NCI-H1694 (cell line): ENCODE measurements around the gene SNRPA.

Experiments
- DNase-seq: peaks from one replicate; lab custom pipeline; 2025; lab: John Stamatoyannopoulos, UW

The SNRPA gene

DNA sequence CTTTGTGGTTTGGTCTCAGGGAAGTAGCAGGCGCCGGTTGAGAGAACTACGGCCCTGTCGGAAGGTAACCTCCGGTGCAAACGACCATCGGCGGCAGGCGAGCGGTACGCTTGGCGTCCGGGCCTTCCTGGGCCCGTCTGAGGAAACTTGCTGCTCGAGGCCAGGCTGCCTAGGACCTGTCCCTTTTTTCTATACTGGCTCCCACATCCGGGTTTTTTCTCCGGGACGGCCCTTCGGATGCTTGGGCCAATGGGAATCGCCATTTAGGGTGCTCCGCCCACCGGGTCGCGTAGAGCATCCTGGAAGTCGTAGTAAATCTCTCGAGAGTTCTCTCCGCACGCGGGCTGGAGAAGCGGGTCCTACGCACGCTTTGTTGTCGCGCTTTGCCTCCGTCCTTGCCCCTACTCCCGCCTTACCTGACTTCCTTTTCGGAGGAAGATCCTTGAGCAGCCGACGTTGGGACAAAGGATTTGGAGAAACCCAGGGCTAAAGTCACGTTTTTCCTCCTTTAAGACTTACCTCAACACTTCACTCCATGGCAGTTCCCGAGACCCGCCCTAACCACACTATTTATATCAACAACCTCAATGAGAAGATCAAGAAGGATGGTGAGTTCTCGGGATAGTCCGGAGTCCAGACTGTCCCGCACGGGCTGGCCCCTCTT lies at the start of gene SNRPA:
SNRPA (plus strand) TSS at position 330 of the 664 bp plus-strand sequence; CDS start at position 536, 206 bp downstream.
- peak; percentile 98 for DNase-seq

GRCh38 chr19:40701758-40702157 lies 49.2 kb upstream of the SNRPA start:
- DNase-seq = no peak

DNA sequence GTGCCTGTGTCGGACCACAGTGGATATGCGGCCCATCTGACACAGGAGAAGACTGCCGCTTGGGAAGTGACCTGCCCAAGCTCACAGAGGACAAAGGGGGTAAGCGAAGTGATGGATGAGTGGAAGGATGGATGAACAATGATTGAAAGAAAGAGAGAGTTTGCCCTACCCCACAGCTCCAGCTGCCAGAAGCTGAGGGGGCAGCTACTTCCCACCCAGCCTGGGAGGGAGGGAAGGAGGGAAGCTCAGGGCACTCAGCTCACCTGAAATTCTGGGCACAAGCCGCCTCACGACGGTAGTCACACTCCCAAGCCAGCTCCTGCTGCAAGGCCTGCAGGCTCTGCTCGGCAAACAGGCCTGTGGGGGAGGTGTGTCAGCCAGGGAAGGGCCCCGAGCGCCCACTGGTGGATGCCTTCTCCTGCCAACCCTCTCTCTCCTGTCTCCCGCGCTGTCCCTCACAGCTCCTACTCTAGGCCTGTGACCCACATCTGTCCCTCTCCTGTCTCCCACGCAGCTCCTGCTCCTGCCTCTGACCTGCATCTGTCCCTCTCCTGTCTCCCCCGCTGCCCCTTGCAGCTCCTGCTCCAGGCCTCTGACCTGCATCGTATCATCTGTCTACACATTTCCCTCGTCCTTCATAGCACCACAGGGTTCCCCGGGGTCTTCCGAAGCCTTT lies 48.5 kb upstream of the SNRPA start:
- peak; percentile 81 for DNase-seq

DNA sequence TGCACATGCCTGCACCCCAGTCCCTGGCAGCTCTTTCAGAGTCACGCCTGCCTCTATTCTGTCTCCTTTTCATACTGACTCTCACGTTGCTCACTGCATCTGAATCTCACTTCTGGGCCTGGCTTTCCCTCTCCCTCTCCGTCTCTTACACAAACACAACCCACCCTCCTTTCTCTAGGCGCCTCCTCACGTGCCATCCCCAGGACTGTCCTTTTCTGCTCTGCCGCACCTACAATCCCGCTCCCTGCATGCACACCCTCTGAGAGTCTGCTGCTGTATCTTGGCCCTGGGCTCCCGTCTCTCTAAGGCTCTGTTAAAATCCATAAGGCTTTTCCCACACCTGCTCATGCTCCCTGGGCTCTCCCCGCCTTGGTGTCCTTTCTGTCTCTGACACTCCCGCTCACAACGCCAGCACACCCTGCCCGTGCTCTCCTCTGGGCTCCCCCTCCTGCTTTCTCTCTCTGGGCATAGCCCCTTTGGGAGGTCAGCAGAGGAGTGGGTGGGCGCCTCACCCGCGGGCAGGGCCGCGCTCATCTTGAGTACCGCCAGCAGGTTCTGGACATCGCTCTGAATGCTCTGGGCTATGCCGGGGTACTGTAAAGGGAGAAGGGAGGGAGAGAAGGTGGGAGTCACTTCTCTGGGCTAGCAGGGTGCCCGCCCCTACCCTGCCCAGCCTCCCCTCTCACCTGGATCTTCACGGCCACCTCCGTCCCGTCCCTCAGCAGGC lies 47.8 kb upstream of the SNRPA start:
- no peak for DNase-seq

DNA sequence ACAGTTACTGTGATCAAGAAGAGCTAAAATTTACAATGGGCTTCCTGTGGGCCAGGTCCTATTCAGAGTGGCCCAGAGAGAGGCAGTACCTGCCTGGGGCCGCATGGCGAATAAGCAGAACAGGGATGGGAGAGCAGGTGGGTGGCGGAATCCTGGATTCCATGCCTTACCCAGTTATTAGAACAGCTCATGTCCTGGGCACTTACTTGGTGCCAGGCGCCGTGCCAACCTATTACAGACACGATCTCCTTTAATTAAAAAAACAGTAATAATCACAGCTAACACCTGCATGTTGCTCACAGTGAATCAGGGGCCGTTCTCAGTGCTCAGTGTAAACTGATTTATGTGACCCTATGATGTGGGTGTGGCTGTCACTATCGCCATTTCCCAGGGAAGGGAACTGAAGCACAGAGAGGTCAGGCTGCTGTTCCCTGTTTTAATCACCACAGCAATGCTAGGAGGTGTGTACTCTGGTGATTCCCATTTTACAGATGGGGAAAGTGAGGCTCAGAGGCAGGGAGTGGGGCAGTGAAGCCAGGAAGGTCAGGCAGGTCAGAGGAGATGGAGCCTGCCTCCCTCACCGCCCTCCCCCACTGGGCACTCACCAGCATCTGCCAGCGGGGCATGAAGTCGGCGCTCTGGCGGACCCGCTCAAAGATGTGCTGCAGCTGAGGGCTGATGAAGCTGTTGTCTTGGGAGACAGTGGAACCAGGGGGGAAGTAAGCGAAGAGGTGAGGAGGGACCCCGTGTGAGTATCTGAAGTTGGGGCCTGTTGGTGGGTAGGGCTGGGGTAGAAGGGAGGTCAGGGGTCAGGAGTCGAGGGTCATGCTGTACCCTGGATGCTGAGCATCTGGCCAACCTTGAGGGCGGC lies 46.3 kb upstream of the SNRPA start:
- no peak for DNase-seq

DNA sequence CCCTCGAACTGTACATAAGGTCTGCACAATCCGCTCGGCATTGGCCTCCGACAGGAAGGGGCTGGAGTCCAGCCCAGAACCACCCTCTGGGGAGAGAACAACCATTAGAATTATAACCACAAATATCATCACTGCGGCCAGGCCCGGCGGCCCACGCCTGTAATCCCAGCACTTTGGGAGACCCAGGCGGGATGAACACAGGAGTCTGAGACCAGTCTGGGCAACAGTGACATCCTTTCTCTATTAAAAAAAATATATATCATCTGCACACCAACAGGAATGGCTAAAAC lies 45.7 kb upstream of the SNRPA start:
- no peak for DNase-seq

DNA sequence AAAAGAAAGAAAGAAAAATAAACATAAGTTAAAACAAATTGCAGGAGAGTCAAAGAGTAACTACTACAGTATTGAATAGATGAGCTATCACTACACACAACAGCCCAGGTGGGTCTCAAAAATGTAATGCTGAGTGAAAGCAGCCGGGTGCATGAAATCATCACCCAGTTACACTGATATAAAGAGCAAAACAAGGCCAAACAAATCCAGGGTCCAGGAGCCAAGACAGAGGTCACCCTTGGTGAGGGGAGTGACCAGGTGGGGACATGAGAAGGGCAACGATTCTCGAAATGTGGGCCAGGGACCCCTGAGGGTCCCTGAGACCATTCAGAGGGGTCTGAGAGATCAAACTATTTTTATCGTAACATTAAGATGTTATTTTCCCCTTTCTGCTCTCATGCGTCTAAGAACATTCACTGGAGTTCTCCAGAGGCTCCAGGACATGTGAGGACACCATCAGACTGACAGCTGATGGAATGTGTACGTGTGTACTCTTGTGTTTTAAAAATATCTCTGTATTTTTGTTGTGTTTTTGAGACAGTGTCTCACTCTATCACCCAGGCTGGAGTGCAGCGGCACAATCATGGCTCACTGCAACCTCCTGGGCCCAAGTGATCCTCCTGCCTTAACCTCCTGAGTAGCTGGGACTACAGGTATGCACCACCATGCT lies 44.9 kb upstream of the SNRPA start:
- no peak for DNase-seq

DNA sequence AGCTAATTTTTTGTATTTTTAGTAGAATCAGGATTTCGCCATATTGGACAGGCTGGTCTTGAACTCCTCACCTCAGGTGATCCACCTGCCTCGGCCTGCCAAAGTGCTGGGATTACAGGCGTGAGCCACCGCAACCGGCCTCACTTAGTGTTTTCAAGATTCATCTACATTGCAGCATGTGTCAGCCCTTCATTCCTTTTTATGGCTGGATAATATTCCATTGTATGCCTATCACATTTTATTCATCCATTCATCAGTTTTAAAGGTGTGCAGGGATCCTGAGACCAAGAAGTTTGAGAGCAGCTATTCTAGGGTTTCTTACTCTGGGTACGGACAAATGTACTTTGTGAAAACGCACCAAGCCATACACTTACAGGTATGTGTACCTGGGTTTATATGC lies 43.4 kb upstream of the SNRPA start:
- DNase-seq = no peak

GRCh38 chr19:40709817-40710216 lies 41.2 kb upstream of the SNRPA start:
- no peak for DNase-seq

DNA sequence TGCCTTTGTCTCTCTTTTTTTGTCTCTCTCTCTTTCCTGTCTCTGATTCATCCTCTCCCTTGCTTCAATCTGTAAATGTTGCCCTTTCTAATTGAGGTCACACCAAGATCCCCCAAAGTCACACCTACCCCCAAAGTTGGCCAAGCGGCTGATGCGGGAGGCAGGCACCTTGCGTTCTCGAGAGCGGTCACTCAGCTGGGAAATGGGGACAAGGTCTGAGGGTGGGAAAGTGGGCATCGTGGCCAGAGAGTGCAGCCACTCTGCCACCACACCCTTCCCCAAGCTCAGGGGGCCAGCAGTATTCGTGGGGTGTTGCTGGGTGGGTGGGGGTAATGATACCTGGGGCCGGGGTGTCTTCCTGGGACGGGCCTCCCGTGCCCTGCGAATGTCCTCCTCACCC lies 37.1 kb upstream of the SNRPA start:
- no peak for DNase-seq

DNA sequence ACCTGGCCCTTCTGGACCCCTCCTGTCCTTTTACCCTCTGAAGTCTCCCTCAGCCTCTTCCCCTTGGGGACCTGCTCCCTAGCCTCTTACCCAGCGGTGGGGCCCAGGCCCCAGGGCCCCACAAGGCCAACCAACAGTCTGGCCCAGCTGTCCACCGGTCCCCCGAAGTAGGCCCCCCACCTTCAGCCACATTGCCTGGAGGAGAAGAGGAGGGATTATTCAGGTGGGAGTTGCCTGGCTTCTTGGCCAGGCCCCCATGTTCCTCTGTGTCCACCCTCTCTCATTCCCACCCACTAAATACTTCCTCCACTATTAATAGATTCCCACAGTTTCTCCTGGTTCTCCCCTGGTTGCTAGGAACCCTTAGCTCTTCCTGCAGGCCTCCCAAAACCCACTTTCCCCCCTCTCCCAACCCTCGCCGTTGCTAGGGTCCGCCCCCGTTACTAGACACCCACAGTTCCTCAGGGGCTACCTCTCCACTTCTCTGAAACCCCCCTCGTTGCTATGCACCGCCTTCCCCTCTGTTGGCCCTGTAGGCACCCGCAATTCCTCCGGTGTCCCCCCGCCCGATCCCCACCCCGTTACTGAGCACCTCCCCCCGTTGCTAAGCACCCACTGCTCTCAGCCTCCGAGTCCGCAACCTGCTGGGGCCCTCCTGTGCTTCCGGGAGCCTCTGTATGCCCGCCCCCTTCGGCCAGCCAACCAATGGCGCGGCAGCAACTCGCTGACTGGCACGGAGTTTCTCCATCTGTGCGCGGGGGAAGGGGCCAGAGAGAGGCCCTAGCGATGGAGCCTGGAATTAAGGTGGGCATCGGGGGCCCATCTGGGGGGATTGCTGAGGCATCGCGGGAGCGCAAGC lies 36.3 kb upstream of the SNRPA start:
- peak; percentile 92 for DNase-seq

- DNase-seq = no peak
These were observed 34.9 kb upstream of the SNRPA start for GRCh38 chr19:40716031-40716481.

DNA sequence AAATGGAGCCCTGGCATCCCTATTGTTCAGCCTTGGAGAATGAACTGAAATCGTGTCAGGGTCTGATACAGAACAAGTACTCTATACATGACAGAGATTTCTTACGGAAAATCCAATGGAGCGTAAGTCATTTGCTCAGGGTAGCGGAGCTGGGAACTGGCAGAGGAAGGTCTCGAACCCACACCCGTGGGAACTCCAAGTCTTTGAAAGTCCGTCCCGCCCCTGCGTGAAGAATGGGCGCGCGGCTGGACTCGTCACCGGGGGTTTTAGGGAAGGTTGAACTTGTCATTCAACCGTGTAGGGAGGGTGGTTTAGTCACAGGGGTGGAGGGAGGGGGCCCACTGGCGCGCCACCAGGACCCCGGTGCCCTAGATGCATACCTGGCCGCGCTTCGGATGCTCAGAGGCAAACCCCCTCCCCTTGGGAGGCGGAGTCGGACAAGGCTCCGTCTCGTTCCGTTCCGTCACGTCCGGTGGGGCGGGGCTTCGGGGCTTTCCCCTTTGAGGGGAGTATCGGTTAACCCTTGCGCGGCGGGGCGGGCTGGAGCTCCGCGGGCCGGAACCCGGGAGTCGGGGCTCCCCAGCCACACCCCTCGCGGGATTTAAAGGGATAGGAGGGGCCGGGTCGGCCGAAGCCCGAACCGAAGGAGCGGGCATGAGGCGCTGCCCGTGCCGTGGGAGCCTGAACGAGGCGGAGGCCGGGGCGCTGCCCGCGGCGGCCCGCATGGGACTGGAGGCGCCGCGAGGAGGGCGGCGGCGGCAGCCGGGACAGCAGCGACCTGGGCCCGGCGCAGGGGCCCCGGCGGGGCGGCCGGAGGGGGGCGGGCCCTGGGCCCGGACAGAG lies 34.3 kb upstream of the SNRPA start, which contains the start of the genes COQ8B and ITPKC:
COQ8B (minus strand) TSS at position 405 of the 843 bp plus-strand sequence. CDS start 2,254 bp downstream, outside the sequence.
ITPKC (plus strand) TSS at position 631 of the 843 bp plus-strand sequence; CDS start at position 655, 24 bp downstream.
- peak; percentile 98 for DNase-seq

DNA sequence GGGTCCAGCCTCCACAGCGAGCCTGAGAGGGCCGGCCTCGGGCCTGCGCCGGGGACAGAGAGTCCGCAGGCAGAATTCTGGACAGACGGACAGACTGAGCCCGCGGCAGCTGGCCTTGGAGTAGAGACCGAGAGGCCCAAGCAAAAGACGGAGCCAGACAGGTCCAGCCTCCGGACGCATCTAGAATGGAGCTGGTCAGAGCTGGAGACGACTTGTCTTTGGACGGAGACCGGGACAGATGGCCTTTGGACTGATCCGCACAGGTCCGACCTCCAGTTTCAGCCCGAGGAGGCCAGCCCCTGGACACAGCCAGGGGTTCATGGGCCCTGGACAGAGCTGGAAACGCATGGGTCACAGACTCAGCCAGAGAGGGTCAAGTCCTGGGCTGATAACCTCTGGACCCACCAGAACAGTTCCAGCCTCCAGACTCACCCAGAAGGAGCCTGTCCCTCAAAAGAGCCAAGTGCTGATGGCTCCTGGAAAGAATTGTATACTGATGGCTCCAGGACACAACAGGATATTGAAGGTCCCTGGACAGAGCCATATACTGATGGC lies 33.6 kb upstream of the SNRPA start:
- no peak for DNase-seq

DNA sequence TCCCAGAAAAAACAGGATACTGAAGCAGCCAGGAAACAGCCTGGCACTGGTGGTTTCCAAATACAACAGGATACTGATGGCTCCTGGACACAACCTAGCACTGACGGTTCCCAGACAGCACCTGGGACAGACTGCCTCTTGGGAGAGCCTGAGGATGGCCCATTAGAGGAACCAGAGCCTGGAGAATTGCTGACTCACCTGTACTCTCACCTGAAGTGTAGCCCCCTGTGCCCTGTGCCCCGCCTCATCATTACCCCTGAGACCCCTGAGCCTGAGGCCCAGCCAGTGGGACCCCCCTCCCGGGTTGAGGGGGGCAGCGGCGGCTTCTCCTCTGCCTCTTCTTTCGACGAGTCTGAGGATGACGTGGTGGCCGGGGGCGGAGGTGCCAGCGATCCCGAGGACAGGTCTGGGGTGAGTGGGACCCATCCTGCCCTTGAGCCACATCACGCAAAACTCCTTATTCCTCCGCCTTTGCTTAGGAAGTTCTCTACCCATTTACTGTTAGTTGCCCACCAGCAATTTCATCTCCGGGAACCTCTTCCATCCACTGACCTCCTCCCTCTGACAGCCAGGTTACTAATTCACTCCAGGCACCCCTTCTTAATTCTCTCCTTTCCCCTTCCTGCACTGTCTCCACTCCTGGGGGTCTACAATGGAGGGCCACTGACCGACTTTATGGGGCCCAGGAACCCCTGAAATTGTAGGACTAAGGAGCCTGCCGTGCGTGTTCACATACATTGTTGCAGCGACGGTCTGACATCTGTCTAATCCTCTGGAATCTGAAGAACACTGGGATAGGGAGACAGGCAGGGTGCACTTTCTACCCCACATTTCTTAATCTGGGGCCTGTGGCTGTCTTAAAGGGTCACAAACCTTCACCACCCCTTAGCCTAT lies 32.9 kb upstream of the SNRPA start:
- no peak for DNase-seq

DNA sequence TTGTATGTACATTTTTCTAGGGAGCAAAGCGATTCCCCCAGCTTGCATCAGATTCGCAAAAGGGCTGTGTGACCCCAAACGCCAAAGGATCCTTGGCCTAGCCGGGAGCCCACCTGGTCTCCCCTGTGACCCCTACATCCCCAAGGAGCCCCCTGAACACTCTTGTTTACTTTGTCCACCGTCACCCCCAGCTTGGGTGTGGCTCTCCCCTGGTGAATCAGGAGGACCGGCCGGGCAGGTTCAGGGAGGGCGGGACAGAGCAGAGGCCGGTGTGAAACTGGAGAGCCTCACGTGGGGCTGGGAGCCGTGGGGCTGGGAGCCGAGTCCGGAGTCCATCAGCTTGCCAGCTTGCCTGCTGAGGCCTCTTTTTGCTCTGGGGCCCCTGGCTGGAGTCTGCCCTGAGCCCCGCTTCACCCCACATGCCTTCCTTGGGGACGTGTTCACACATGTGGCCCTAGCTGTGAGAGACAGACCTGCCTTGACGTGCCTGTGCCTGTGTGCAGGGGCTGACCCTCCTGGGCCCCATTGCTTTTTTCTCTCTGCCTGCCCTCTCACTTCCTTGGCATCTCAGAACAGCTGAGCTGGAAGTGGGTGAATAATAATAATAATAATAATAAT lies 32.1 kb upstream of the SNRPA start:
- DNase-seq = no peak

DNA sequence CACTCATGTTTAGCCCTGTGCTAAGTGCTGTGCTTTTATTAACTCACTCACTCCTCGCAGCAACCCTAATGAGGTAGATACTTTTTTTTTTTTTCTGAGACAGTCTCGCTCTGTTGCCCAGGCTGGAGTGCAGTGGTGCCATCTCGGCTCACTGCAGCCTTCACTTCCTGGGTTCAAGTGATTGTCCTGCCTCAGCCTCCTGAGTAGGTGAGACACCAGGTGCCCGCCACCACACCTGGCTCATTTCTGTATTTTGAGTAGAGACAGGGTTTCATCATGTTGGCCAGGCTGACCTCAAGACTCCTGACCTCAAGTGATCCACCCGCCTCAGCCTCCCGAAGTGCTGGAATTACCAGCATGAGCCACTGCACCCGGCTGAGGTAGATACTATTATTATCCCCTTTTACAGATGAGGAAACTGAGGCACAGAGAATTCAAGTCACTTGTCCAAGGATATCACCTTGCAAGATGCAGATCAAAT lies 31.5 kb upstream of the SNRPA start:
- no peak for DNase-seq

GRCh38 chr19:40721140-40721486 lies 29.9 kb upstream of the SNRPA start:
- DNase-seq = no peak
